Astrocyte (in vitro differentiated cells and primary cell): ENCODE data around the gene RFX7. TPM values are rescaled to one million over a fixed set of nuclear protein-coding genes. Genes with fewer than 3 reads are reported as not detected.

Source experiments
- DNase-seq: peaks from one replicate; pipeline ENCODE4 v3.0.0-alpha.2; 2010; ENCODE audit warnings: low read depth
- FAIRE-seq: peaks from 2 replicates; lab custom pipeline; 2011; peaks lifted over from hg19 to GRCh38; lab: Jason Lieb, UNC
- H2AFZ ChIP-seq: 2 replicates; pipeline ENCODE4 v1.6.0; 2012; ENCODE audit warnings: low read depth, low read length, inconsistent platforms
- H3K27ac ChIP-seq: 2 replicates; pipeline ENCODE4 v1.5.1; 2011; ENCODE audit warnings: low read depth, low read length, inconsistent platforms
- H3K27me3 ChIP-seq: 2 replicates; pipeline ENCODE4 v1.6.0; 2011; ENCODE audit warnings: low read length, inconsistent platforms; ENCODE audit not compliant: insufficient read depth
- H3K36me3 ChIP-seq: 2 replicates; pipeline ENCODE4 v1.5.1; 2011; ENCODE audit warnings: low read length, inconsistent platforms; ENCODE audit not compliant: insufficient read depth
- H3K4me1 ChIP-seq: 2 replicates; pipeline ENCODE4 v1.5.1; 2011; ENCODE audit warnings: low read length, inconsistent platforms; ENCODE audit not compliant: insufficient read depth
- H3K4me2 ChIP-seq: 2 replicates; pipeline ENCODE4 v1.6.0; 2012; ENCODE audit warnings: low read length, inconsistent platforms
- H3K4me3 ChIP-seq: 2 replicates; pipeline ENCODE4 v1.5.1; 2011; ENCODE audit warnings: low read depth, mild to moderate bottlenecking, low read length, inconsistent platforms; ENCODE audit not compliant: insufficient read depth
- H3K79me2 ChIP-seq: 2 replicates; pipeline ENCODE4 v1.6.0; 2012; ENCODE audit warnings: mild to moderate bottlenecking, low read length, inconsistent platforms; ENCODE audit not compliant: insufficient read depth
- H3K9ac ChIP-seq: 2 replicates; pipeline ENCODE4 v1.6.0; 2012; ENCODE audit warnings: mild to moderate bottlenecking, low read length, inconsistent platforms
- H3K9me3 ChIP-seq: 2 replicates; pipeline ENCODE4 v1.5.1; 2012; ENCODE audit warnings: low read depth, mild to moderate bottlenecking, low read length, inconsistent platforms; ENCODE audit not compliant: insufficient read depth
- H4K20me1 ChIP-seq: 2 replicates; pipeline ENCODE4 v1.6.0; 2012; ENCODE audit warnings: low read length, inconsistent platforms; ENCODE audit not compliant: insufficient read depth
- H3K27ac Mint-ChIP-seq: one replicate; pipeline ENCODE4 v1.8.0; 2021; ENCODE audit warnings: mild to moderate bottlenecking, mixed read lengths; ENCODE audit not compliant: unreplicated experiment
- H3K27me3 Mint-ChIP-seq: one replicate; pipeline ENCODE4 v1.8.0; 2021; ENCODE audit warnings: low read depth, mixed read lengths; ENCODE audit not compliant: unreplicated experiment
- H3K36me3 Mint-ChIP-seq: one replicate; pipeline ENCODE4 v1.8.0; 2021; ENCODE audit warnings: low read depth, mixed read lengths; ENCODE audit not compliant: unreplicated experiment
- H3K4me1 Mint-ChIP-seq: one replicate; pipeline ENCODE4 v1.8.0; 2021; ENCODE audit warnings: low read depth, mixed read lengths; ENCODE audit not compliant: unreplicated experiment
- H3K4me3 Mint-ChIP-seq: one replicate; pipeline ENCODE4 v1.8.0; 2021; ENCODE audit warnings: mild to moderate bottlenecking, moderate library complexity, mixed read lengths; ENCODE audit not compliant: unreplicated experiment
- H3K9me3 Mint-ChIP-seq: one replicate; pipeline ENCODE4 v1.8.0; 2021; ENCODE audit warnings: mild to moderate bottlenecking, mixed read lengths; ENCODE audit not compliant: unreplicated experiment
- CTCF ChIP-seq: IDR thresholded peaks from 2 replicates; pipeline ENCODE4 v1.5.1; 2011; ENCODE audit warnings: low read depth, mild to moderate bottlenecking, inconsistent platforms, low read length, moderate library complexity; ENCODE audit not compliant: insufficient read depth
- EZH2 ChIP-seq: IDR thresholded peaks from 2 replicates; pipeline ENCODE4 v1.6.1; 2012; ENCODE audit warnings: mild to moderate bottlenecking, low read length, inconsistent platforms; ENCODE audit not compliant: insufficient read depth
- total RNA-seq: library from RNA; stranded (reverse); gene quantifications from 2 replicates; pipeline ENCODE4 v1.2.1, GENCODE V29; 2021

RFX7 gene
- total RNA-seq, 1 donor from 2014 or later: 46.3 TPM

GRCh38 chr15:56099311-56099710 lies 144.4 kb downstream of the RFX7 start:
- Histone ChIP-seq H2AFZ (no peak overlapping the region), H3K9me3 (no peaks in the 10 kb centered on the region), H3K79me2 (no peaks in the 10 kb centered on the region), H3K9ac (no peak overlapping the region), H3K4me2 (no peak overlapping the region), H3K27ac (no peak overlapping the region), H3K36me3 (peaks cover 30% of the 10 kb centered on the region), H3K4me3 (no peak overlapping the region), H3K27me3 (no peaks in the 10 kb centered on the region), H4K20me1 (peaks cover 17% of the 10 kb centered on the region), H3K4me1 (no peaks in the 10 kb centered on the region)
- no peaks in the 10 kb centered on the region for H3K27me3 Mint-ChIP-seq
- H3K9me3 Mint-ChIP-seq: no peaks in the 10 kb centered on the region
- FAIRE-seq (no peak), DNase-seq (no peak)
- no peak overlapping the region for H3K27ac Mint-ChIP-seq
- no peak overlapping the region for H3K4me3 Mint-ChIP-seq
- peaks cover 4% of the 10 kb centered on the region for H3K4me1 Mint-ChIP-seq
- peaks cover 18% of the 10 kb centered on the region for H3K36me3 Mint-ChIP-seq
- TF ChIP-seq EZH2 (no peak), CTCF (no peak)

GRCh38 chr15:56098195-56098863 lies 145.3 kb downstream of the RFX7 start:
- H3K9me3 Mint-ChIP-seq: no peaks in the 10 kb centered on the region
- H3K27me3 Mint-ChIP-seq: no peaks in the 10 kb centered on the region
- Histone ChIP-seq H3K4me1 (no peaks in the 10 kb centered on the region), H4K20me1 (peaks cover 8% of the 10 kb centered on the region), H3K27ac (no peak overlapping the region), H3K4me3 (no peak overlapping the region), H3K4me2 (no peak overlapping the region), H2AFZ (no peak overlapping the region), H3K36me3 (peaks cover 40% of the 10 kb centered on the region), H3K9ac (no peak overlapping the region), H3K27me3 (no peaks in the 10 kb centered on the region), H3K9me3 (no peaks in the 10 kb centered on the region), H3K79me2 (no peaks in the 10 kb centered on the region)
- TF ChIP-seq EZH2 (no peak), CTCF (no peak)
- H3K4me3 Mint-ChIP-seq: no peak overlapping the region
- FAIRE-seq (no peak), DNase-seq (no peak)
- H3K27ac Mint-ChIP-seq: no peak overlapping the region
- H3K4me1 Mint-ChIP-seq: peaks cover 4% of the 10 kb centered on the region
- peaks cover 24% of the 10 kb centered on the region for H3K36me3 Mint-ChIP-seq

GRCh38 chr15:56095406-56095805 lies 148.3 kb downstream of the RFX7 start:
- no peaks in the 10 kb centered on the region for H3K27me3 ChIP-seq
- peaks cover 26% of the 10 kb centered on the region for H3K36me3 Mint-ChIP-seq
- no peaks in the 10 kb centered on the region for H3K27me3 Mint-ChIP-seq
- no peak overlapping the region for H3K4me3 ChIP-seq
- peaks cover 8% of the 10 kb centered on the region for H4K20me1 ChIP-seq
- TF ChIP-seq CTCF: no peak
- no peak overlapping the region for H3K27ac ChIP-seq
- H3K4me1 Mint-ChIP-seq: peaks cover 4% of the 10 kb centered on the region
- no peak for DNase-seq
- no peak overlapping the region for H3K9ac ChIP-seq
- FAIRE-seq: no peak
- H3K4me1 ChIP-seq: no peaks in the 10 kb centered on the region
- H3K36me3 ChIP-seq: peaks cover 44% of the 10 kb centered on the region
- H3K79me2 ChIP-seq: no peaks in the 10 kb centered on the region
- no peak overlapping the region for H3K4me3 Mint-ChIP-seq
- no peak overlapping the region for H3K4me2 ChIP-seq
- no peak overlapping the region for H3K27ac Mint-ChIP-seq
- H2AFZ ChIP-seq: no peak overlapping the region
- H3K9me3 Mint-ChIP-seq: no peaks in the 10 kb centered on the region
- H3K9me3 ChIP-seq: no peaks in the 10 kb centered on the region
